Right lobe of liver (tissue), 4 donors: Measurements from ENCODE around the gene AURKAIP1.

Source experiments
- POLR2A ChIP-seq: fragments of 450-650 bp; IDR thresholded peaks from one replicate; pipeline ENCODE4 v1.6.1; 2017; ENCODE audit warnings: antibody characterized with exemption, mild to moderate bottlenecking
- TF ChIP-seq, protein P1 (sequence below), 4 donors: fragments of 200-600 bp in 3 of 4; fragments of 450-650 bp in 1 of 4; IDR thresholded peaks; one replicate each; pipeline versions ENCODE4 v1.5.1 to v1.8.0; 2016 to 2022; ENCODE audit warnings: antibody characterized with exemption in 4 of 4, mild to moderate bottlenecking in 2 of 4
- donor health status: DM: no; HTN: no; CAD: no.
- donor health status: DM: no; HTN: no; CAD: no.
- donor health status: DM: no; HTN: yes; CAD: no.

DNA sequence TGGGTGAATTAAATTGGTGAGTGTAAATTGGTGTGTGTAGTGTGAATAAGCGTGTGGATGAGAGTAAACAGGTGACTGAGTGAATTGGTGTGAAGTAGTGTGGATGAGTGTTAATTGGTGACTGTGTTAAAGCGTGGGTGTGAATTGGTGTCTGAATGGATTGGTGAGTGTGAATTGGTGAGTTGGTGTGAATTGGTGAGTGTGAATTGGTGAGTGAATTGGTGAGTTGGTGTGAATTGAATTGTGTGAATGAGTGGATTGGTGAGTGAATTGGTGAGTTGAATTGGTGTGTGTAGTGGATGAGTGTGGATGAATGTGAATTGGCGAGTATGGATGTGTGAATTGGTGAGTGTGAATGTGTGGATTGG lies 8.3 kb downstream of the AURKAIP1 start:
- TF ChIP-seq, protein P1, sequence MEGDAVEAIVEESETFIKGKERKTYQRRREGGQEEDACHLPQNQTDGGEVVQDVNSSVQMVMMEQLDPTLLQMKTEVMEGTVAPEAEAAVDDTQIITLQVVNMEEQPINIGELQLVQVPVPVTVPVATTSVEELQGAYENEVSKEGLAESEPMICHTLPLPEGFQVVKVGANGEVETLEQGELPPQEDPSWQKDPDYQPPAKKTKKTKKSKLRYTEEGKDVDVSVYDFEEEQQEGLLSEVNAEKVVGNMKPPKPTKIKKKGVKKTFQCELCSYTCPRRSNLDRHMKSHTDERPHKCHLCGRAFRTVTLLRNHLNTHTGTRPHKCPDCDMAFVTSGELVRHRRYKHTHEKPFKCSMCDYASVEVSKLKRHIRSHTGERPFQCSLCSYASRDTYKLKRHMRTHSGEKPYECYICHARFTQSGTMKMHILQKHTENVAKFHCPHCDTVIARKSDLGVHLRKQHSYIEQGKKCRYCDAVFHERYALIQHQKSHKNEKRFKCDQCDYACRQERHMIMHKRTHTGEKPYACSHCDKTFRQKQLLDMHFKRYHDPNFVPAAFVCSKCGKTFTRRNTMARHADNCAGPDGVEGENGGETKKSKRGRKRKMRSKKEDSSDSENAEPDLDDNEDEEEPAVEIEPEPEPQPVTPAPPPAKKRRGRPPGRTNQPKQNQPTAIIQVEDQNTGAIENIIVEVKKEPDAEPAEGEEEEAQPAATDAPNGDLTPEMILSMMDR (IDR thresholded peaks at IDR 0.05) = no peak
- no peak for TF ChIP-seq POLR2A
